Measurements from ENCODE around the gene PPP4R2.

PPP4R2 gene, protein sequence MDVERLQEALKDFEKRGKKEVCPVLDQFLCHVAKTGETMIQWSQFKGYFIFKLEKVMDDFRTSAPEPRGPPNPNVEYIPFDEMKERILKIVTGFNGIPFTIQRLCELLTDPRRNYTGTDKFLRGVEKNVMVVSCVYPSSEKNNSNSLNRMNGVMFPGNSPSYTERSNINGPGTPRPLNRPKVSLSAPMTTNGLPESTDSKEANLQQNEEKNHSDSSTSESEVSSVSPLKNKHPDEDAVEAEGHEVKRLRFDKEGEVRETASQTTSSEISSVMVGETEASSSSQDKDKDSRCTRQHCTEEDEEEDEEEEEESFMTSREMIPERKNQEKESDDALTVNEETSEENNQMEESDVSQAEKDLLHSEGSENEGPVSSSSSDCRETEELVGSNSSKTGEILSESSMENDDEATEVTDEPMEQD

DNA sequence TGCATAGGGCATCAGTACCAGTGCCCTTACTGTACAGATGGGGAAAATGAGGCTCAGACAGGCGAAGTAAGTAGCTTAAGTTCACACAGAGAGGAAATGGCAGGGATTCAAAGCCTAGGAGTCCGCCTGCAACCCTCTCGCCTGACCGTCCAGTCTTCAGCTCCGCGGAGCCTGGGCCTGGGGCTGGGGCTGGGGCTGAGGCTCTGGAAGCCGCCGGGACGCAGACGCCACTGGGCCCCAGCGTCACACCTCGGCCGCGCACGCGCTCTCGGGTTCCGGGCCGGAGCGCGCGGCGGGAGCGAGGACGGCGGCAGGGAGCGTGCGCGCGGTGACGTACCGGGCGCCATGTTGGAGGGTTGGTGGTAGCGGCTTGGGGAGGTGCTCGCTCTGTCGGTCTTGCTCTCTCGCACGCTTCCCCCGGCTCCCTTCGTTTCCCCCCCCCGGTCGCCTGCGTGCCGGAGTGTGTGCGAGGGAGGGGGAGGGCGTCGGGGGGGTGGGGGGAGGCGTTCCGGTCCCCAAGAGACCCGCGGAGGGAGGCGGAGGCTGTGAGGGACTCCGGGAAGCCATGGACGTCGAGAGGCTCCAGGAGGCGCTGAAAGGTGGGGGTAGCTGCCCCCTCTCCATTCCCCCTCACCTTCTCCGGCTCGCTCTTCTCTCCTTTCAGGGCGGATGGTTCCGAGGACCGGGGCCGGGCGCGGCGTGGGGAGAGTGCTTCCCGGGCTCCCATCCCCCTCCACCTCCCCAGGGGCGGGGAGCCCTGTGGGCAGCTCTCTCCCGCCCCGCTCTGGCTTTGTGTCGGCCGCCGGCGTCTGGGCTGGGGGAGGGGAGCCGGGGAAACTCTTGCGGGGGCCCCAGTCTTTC, at the start of gene PPP4R2:
Gene PPP4R2 (plus strand): TSS at position 339 of the 861 bp plus-strand sequence. CDS start 227 bp downstream, at position 566.
- DNase-seq = peak; percentile 97

DNA sequence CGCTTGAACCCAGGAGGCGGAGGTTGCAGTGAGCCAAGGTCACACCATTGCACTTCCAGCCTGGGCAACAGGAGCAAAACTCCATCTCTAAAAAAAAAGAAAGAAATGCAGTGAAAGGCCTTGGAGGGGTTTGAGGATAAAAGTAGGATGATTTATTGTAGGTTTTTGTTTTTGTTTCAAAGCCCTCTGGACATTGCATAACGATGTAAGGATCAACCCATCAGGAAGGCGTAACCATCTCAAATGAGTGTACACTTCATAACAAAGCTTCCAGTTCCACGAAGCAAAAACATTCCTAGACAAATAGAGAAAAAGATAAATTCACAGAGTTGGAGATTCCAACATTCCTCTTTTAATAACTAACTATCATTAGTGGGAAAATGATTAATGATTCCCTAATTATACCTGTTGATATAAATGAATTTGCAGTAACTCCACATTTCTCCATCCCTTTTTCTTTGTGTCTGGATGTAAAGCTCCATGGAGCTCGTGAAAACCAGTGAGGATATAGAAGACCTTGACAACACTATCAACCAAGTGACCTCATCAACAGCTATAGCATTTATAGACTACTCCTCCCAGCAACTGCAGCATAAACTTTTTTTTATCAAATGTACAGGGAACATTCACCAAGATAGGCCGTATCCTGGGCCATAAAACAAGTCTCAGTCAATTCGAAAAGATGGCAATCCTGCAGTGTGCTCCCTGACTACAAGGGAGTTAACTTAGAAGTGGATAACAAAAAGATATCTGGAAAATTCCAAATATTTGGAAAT, 48.7 kb upstream of the PPP4R2 start:
- no peak for DNase-seq

DNA sequence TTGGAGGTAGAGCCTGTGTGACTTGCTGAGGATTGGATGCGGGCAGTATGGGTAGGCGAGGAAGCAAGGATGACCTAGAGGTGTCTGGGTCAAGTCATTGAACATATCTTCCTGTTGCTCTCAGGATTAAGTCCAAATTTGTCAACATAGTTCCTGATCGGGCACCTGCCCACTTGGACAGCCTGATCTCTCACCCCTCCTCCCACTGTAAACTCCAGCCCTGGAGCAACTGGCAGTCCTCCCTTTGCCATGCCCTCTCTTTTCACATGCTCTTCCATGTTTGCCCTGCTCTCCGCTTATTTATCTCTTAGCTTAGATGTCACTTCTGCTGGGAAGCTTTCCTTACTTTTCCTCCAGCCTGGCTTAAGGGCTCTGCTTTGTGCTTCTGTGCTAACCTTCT, 47.6 kb upstream of the PPP4R2 start:
- DNase-seq = no peak

DNA sequence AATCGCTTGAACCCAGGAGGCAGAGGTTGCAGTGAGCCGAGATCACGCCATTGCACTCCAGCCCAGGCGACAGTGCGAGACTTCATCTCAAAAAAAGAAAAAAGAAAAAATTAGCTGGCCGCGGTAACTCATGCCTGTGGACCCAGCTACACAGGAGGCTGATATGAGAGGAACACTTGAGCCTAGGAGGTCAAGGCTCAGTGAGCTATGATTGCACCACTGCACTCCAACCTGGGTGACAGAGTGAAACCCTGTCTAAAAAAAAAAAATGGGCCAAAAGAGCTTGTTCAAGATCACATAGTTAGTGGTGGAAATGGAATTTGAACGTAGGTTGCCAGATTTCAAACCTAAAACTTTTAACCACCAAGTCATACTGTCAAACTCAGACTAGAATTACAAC, 46.2 kb upstream of the PPP4R2 start:
- no peak for DNase-seq

DNA sequence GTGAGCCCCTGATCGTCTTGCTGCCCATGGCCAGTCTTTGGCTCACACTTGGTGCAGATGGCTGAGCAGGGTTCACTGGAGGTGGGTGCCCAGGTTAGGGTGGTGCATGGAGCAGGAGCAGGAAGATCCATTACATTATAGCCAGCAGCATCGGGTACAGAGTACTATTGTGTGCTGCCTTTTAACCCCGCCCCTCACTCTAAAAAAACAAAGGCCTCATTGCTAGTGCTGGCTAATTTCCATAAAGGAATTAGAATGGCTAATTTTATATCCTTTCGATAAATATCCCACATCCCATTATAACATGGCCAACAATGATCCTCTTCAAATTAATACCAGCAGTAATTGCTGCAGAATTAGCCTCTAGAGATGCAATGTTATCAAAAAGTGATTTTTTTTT, 45.8 kb upstream of the PPP4R2 start:
- DNase-seq = no peak

DNA sequence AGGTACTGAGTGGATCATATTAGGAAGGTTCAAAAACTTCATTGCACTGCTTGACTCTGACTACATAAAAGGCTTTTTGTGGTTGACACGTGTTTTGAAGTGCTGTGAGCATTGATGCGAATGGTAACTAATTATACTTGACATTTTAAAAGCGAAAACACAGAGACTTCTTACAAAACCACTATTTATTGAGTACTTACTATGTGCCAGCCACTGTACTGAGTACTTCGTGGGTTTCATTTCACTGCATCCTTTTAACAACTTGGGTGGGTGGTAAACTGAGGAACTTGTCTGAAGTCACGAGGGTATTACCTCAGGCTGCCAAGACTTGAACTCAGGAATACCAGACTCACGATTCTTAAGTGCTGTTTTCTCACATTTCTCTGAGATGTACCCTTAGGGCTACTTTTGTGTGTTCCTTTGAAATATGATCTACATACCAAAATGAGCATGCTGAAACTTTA, 45.3 kb upstream of the PPP4R2 start:
- DNase-seq = no peak

DNA sequence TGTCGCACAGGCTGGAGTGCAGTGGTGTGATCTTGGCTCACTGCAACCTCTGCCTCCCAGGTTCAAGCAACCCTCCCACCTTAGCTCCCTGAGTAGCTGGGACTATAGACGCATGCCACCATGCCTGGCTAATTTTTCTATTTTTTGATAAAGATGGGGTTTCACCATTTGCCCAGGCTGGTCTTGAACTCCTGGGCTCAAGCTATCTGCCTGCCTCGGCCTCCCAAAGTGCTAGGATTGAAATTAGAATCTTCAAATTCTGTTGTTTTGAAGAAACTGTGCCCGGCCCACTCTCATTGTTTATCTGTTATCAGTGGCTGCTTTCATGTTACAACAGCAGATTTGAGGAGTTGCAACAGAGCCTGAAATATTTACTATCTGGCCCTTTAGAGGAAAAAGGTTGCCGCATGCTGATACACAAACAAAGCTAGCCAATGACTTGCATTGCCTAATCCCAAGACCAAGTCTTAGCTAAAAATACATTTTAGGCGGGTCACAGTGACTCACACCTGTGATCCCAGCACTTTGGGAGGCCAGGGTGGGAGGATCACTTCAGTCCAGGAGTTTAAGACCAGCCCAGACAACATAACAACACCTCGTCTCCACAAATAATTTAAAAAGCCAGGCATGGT, 43.2 kb upstream of the PPP4R2 start:
- no peak for DNase-seq

DNA sequence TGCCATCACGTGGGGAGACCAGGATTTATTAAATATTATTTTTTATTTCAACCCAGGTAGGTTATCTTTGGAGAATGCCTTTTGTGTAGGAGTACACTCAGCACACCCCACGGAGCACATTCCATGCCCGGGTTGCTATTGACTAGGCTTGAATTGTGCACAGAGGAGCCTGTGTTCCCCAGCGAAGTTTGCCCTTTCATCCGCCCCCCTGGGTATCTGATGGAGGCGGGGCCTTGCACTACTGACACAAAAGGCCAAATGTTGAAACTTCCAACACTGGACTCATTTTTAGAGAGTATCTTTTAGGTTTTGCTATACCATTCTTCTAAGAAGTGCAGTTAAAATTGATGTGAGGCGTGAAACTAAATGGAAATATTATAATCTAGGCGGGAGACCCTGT, 39.3 kb upstream of the PPP4R2 start:
- no peak for DNase-seq

DNA sequence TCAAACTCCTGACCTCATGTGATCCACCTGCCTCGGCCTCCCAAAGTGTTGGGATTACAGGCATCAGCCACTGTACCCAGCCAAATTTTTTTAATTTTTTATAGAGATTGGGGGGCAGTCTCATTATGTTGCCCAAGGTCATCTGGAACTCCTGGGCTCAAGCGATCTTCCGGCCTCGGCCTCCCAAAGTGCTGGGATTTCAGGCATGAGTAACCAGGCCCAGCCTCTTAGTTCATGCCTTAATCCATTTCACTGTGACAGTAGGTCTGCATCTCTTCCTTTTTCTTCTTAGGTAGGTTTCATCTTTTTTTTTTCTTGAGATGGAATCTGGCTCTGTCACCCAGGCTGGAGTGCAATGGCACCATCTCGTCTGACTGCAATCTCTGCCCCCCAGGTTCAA, 37.3 kb upstream of the PPP4R2 start:
- DNase-seq = no peak

DNA sequence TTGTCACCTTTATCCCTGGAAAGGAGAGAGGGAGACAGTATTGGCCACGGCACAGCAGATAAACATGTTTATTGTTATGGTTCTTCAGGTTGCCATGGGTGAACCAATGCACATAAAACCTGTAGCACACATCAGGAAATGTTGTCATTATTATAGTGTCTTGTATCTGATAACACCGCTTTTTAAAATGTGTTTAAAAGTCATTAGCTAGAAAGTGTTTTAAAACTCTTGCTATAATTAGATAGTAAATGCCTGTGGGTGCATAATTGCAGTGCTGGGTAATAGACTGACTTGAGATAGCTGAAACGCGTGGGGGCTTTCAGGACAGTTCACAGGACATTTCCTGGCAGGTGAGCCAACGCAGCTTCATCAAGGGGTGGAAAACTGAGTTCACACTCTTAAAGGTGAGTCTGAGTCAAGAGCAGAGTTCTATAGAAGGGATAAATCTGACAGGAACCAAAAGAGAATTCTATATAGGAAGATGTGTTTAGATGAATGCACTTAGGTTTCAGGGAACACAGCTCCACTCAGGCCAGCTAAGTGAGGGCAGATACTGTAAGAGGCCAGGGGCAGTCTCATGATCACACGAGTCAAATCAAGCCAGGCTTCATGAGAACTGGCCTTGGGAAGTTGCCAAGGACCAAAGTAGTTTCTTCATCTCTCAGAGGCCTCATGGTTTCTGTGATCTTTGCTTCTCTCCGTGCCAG, 35.6 kb upstream of the PPP4R2 start:
- DNase-seq = no peak

DNA sequence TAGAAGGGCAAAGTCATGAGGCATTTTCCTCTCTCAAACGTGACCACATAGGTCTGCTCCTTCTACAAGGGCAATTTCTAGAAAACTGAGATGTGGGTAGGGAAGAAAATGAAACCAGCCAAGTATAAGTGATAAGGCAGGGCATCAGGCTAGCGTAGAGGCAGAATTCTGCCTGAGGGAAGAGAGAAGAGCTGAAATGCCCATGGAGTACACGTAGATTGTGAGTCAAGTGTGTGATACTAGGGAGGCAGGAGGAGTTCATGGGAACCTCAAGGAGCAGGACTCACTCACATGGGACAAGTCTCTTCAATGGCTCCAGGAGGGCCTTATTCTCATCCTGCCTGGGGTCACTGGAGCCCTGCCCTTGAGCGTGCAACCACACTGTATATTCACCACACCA, 34.9 kb upstream of the PPP4R2 start:
- DNase-seq = no peak

DNA sequence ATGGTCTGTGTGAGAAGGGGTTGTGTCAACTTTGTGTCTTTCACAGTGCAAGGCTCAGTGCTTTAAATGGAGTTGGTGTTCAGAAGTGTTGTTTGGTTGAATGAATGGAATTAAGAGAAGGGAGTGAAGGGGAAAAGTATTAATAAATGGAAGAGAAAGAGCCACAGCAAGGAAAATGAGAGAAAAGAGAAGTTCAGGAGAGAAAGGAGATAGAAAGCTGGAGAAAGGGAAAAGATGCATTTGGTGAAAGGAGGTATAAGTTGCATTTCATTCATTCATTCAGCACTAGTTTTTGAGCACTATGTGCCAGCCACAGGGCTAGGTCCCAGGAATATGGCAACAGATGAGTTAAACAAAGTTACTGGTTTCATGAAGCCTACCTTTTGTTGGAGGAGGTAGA, 34.3 kb upstream of the PPP4R2 start:
- no peak for DNase-seq

DNA sequence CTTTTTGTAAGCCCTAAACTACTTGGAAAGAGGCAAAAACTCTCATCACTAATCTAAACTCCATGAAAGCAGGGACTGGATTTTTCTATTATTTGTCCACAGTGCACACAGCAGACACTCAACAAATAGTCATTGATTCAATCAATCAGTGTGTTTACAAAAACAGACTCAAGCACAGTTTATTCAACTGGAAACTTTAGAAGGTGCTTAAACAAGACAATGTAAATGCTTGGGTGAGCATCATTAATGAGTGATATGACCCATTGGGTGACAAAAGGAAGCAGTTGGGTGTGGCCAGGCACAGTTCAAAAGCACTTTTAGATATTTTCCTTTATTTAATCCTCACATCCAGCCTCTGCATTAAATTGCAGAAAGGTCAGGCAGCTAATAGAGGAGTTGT, 32.0 kb upstream of the PPP4R2 start:
- DNase-seq = no peak

DNA sequence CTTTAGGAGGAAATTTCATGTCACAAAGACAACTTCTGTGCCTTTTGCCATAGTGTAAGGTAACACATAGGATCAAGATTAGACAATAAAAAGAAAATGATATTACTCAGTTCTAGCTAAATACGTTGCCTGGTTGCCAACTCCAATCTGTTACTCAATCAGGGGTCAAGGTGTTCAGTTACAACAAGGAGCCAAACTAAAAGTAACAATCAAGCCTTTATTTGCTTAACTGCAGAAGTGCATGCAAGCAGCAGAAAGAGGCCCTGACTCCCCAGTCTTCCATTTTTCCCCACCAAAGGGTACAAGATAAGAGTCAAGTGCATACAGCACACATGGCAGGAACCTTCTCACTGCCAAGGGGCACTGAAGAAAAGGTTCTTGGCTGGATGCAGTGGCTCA, 28.3 kb upstream of the PPP4R2 start:
- no peak for DNase-seq

DNA sequence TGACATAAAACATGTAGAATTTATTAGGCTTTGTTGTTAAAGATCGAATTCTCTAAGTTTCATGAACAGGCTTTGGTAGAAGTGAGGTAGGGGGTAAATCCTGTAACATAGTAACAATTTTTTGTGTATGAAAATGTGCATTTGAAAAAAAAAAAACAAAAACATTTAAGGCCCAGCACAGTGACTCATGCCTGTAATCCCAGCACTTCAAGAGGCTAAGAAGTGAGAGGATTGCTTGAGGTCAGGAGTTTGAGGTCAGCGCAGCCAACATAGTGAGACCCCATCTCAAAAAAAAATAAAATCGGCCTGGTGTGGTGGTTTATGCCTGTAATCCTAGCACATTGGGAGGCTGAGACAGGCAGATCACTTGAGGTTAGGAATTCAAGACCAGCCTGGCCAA, 26.8 kb upstream of the PPP4R2 start:
- no peak for DNase-seq

DNA sequence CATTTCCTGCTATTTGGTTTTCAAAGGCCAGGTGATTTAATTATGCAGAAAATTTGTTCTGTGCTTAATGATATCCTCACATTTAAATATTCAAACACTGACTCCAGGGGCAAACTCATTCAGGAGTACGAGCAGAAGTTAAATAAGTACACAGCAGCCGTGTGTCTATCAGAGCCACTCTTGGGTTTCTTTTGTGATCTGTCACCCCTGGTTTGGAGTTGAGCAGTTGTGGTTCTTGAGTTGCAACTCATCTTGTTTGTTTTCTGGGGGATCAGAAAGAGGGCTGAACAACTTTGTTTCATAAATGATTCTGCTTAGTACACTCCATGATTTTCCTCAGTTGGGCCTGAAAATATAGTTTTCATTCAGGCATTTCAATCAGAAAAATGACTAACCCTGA, 25.7 kb upstream of the PPP4R2 start:
- no peak for DNase-seq

DNA sequence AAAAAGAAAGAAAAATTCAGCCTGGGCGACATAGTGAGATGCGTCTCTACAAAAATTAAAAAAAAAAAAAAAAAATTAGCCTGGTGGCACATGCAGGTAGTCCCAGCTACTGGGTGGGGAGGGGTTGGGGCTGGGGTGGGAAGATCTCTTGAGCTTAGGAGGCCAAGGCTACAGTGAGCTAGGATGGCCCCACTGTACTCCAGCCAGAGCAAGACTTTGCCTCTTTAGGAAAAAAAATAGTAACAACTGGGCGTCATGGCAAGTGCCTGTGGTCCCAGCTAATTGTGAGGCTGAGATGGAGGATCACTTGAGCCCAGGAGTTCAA, 23.9 kb upstream of the PPP4R2 start:
- DNase-seq = no peak

DNA sequence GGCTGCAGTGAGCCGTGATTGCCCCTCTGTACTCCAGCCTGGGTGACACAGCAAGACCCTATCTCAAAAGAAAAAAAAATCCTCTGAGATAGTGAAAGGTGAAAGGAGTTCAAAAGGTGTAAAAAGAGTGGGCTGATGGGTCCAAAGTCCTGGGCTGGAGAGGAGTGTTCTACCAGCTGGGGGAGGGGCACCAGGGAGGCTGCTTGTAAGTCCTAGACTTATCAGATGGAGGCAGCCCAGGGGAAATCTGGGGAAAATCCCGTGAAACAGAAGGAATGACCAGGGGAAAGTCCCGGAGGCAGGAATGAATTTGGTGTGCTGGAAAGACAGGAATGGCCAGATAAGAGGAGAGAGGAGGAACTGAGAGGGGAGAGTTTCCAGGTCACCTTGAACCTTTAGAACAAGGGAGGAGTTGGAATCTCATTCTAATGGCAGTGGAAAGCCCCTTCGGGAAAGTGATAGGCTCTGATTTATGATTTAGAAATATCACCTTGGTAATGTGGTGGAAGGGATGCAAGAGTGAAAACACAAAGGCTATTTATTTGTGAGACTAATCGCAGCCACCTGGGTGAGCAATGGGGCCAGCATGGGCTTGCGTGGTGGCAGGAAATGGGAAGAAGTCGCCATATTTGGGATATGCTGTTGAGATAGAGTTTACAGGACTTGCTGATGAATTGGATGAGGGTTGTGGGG, 23.4 kb upstream of the PPP4R2 start:
- DNase-seq = no peak

DNA sequence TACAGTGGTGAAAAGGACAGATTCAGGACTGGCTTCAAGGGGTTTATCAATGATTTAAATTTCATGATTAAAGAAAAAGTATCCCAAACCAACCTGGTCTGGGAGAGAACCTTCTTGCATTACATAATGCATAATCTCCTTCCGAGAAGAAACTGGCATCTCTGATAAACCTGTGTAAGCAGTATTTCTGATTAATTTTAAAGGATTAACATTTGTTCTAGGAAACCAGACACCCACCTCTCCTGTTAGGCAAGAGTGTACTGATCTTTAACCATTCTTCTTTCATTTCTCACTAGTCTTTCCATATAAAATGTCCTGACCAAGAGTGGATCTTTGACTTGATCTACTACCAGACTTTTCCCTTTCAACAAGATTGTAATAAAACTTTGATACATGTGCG, 22.8 kb upstream of the PPP4R2 start:
- DNase-seq = no peak

DNA sequence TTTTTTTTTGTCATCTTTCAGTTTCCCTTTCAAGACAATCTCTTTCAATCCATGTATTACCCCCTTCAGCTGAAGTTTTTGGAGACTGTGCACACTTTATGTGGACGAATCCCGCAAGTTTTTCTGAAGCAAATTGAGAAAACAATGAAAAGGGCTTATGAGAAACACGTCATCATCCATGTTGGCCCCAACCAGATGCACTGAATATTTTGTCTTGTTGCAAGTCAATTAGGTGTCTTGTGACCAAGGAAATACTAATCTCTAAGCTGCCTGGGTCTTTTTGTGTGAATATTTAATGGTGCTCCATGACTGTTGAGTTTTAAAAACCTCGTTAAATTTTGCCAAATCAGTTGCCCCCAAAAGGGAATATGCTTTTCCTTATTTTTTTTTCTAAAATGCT, 21.7 kb upstream of the PPP4R2 start:
- no peak for DNase-seq

DNA sequence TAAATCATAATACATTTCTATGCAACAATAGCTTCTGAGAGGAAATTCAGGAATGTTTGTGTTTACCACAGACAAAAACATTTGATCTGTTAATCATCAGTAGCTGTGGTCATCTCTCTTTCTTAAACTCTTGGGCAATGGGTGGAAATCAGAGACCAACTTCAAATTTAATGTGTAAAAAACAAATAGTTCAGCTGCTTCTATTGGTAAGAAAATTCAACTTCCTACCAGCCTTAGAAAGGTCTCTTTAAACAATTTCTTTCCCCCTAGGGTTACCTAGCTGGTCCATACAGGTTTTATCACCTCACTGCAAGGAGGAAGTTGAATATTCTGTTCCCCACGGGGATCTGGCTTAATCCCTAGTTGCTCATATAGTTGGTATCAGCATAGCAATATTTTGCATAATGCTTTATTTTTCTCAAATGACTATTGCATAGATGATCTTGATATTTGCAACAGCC, 20.3 kb upstream of the PPP4R2 start:
- DNase-seq = no peak

Measured in activated effector memory CD4-positive, alpha-beta T cell treated with anti-CD3 and anti-CD28 coated beads, Interleukin-2, amount 50 U/mL, for 16 hours (primary cell).